NOMO-1 treated with dmso at 0.1 percent for 144 hours (cell line): Measurements from ENCODE around the gene KLB.
"Not testable (repeated sequence)": the region's sequence is repeated elsewhere in the genome, so short reads cannot be mapped to it uniquely, and the experiment has no call there.

Experiments
- DNase-seq: peaks from one replicate; lab custom pipeline; 2025; ENCODE audit not compliant: unreplicated experiment; lab: John Stamatoyannopoulos, UW

Gene KLB

GRCh38 chr4:39406763-39407583 is at the start of gene KLB:
KLB (plus strand) TSS chr4:39406930; CDS start chr4:39406950, 20 bp downstream.
- DNase-seq = no peak

GRCh38 chr4:39357002-39357401 is 49.7 kb upstream of the KLB start:
- DNase-seq = no peak

GRCh38 chr4:39360611-39361010 is 46.1 kb upstream of the KLB start:
- not testable (repeated sequence) for DNase-seq

GRCh38 chr4:39362827-39363226 is 43.9 kb upstream of the KLB start:
- no peak for DNase-seq

- no peak for DNase-seq
Measured at GRCh38 chr4:39363773-39364393, 42.8 kb upstream of the KLB start.

GRCh38 chr4:39365360-39365759 is 41.4 kb upstream of the KLB start:
- DNase-seq = no peak

GRCh38 chr4:39365830-39366771 is 40.6 kb upstream of the KLB start, which contains the start of gene RFC1:
RFC1 (minus strand) TSS chr4:39366362; CDS start chr4:39366241, 121 bp downstream.
- DNase-seq = peak; percentile 82

GRCh38 chr4:39367166-39367565 is 39.6 kb upstream of the KLB start:
- DNase-seq = no peak

- DNase-seq = no peak
Measured at GRCh38 chr4:39369301-39369700, 37.4 kb upstream of the KLB start.

- DNase-seq = not testable (repeated sequence)
Measured at GRCh38 chr4:39371209-39371608, 35.5 kb upstream of the KLB start.

GRCh38 chr4:39375478-39375877 is 31.3 kb upstream of the KLB start:
- DNase-seq = no peak

GRCh38 chr4:39383690-39384089 is 23.0 kb upstream of the KLB start:
- DNase-seq = no peak

GRCh38 chr4:39384563-39384962 is 22.2 kb upstream of the KLB start:
- DNase-seq = no peak

GRCh38 chr4:39390603-39391002 is 16.1 kb upstream of the KLB start:
- no peak for DNase-seq

GRCh38 chr4:39394706-39395105 is 12.0 kb upstream of the KLB start:
- DNase-seq = no peak

- not testable (repeated sequence) for DNase-seq
Measured at GRCh38 chr4:39401640-39402039, 5.1 kb upstream of the KLB start.

- DNase-seq = no peak
Measured at GRCh38 chr4:39407584-39407885, 805 bp downstream of the KLB start.

GRCh38 chr4:39410415-39410814 is 3.7 kb downstream of the KLB start:
- no peak for DNase-seq

- DNase-seq = not testable (repeated sequence)
Measured at GRCh38 chr4:39411561-39411960, 4.8 kb downstream of the KLB start.

GRCh38 chr4:39415678-39416283 is 9.1 kb downstream of the KLB start:
- DNase-seq = no peak

- DNase-seq = no peak
Measured at GRCh38 chr4:39422247-39422646, 15.5 kb downstream of the KLB start.
